Pons (tissue), 1 donor: Measurements from ENCODE around the gene KSR1.

Experiments
- DNase-seq: peaks from one replicate; pipeline ENCODE4 v3.0.0-alpha.2; 2016; ENCODE audit warnings: low spot score

The KSR1 gene

GRCh38 chr17:27535178-27535928, 79.1 kb downstream of the KSR1 start:
- DNase-seq, result no peak

- no peak for DNase-seq
Observed at GRCh38 chr17:27535975-27536374, 79.7 kb downstream of the KSR1 start.

GRCh38 chr17:27536781-27537180, 80.5 kb downstream of the KSR1 start:
- DNase-seq, result no peak

- no peak for DNase-seq
Observed at GRCh38 chr17:27538156-27538955, 82.1 kb downstream of the KSR1 start.

- DNase-seq, result no peak
Observed at GRCh38 chr17:27539152-27539551, 82.9 kb downstream of the KSR1 start.

- DNase-seq, result no peak
Observed at GRCh38 chr17:27539794-27540317, 83.6 kb downstream of the KSR1 start.

- DNase-seq, result peak; percentile 73
Observed at GRCh38 chr17:27540318-27541101, 84.3 kb downstream of the KSR1 start.

- no peak for DNase-seq
Observed at GRCh38 chr17:27541301-27542023, 85.2 kb downstream of the KSR1 start.

GRCh38 chr17:27542841-27543463, 86.7 kb downstream of the KSR1 start:
- DNase-seq, result no peak

- no peak for DNase-seq
Observed at GRCh38 chr17:27543464-27543856, 87.2 kb downstream of the KSR1 start.

GRCh38 chr17:27543958-27544349, 87.7 kb downstream of the KSR1 start:
- no peak for DNase-seq

GRCh38 chr17:27544350-27545131, 88.3 kb downstream of the KSR1 start:
- no peak for DNase-seq

- DNase-seq, result no peak
Observed at GRCh38 chr17:27545562-27546229, 89.4 kb downstream of the KSR1 start.

GRCh38 chr17:27546624-27547300, 90.5 kb downstream of the KSR1 start:
- no peak for DNase-seq

GRCh38 chr17:27547301-27547683, 91.0 kb downstream of the KSR1 start:
- DNase-seq, result no peak

GRCh38 chr17:27548369-27548768, 92.1 kb downstream of the KSR1 start:
- no peak for DNase-seq

- DNase-seq, result peak; percentile 74
Observed at GRCh38 chr17:27549251-27549893, 93.1 kb downstream of the KSR1 start.

GRCh38 chr17:27550291-27550930, 94.2 kb downstream of the KSR1 start:
- DNase-seq, result no peak
